IPS-18c (cell line): ENCODE data around the gene FN3KRP.

Source experiments
- H3K4me3 ChIP-seq: 2 replicates; pipeline ENCODE4 v1.7.0; 2013; ENCODE audit warnings: low read depth, mild to moderate bottlenecking, low read length, moderate library complexity; ENCODE audit not compliant: insufficient read depth
- H3K9me3 ChIP-seq: one replicate; pipeline ENCODE4 v1.6.1; 2013; ENCODE audit warnings: mild to moderate bottlenecking, low read length, moderate library complexity; ENCODE audit not compliant: control insufficient read depth, insufficient read depth

Gene FN3KRP, protein sequence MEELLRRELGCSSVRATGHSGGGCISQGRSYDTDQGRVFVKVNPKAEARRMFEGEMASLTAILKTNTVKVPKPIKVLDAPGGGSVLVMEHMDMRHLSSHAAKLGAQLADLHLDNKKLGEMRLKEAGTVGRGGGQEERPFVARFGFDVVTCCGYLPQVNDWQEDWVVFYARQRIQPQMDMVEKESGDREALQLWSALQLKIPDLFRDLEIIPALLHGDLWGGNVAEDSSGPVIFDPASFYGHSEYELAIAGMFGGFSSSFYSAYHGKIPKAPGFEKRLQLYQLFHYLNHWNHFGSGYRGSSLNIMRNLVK

DNA sequence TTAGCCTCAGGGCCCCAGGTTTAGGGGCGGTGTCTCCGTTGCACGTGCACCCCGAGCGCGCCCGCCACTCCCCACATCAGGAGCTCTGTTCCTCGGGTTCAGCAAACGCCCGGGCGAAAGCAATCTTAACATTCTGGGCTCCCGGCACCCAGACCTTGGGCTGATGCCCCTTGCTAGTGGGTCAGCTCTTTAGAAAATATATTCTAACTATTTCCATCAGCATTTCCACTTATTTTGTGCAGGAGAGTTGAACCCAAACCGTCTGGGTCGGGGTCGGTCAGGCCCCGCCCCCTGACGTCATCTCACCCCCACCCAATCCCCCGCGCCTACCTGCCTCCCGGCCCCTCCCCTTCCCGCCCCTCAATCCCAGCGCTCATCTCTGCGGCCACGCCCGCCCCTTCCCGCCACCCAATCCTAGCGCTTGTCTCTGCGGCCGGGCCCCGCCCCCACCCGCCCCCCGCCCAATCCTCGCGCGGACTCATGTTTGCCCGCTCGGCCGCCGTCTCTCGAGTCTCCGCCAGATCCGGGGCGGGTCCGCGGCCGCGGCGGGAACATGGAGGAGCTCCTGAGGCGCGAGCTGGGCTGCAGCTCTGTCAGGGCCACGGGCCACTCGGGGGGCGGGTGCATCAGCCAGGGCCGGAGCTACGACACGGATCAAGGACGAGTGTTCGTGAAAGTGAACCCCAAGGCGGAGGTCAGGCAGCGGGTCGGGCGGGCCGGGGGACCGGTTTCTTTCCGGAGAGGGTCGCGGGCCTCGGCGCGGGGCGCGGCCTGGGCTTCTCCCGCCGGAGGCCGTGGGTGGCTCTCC, at the start of gene FN3KRP:
TSS of gene FN3KRP (plus strand) at position 504 of the 808 bp plus-strand sequence. CDS start at position 554, 50 bp downstream.
- Histone ChIP-seq H3K9me3 (no peaks in the 10 kb centered on the region), H3K4me3 (peak within 1 kb of the TSS; percentile 88)

DNA sequence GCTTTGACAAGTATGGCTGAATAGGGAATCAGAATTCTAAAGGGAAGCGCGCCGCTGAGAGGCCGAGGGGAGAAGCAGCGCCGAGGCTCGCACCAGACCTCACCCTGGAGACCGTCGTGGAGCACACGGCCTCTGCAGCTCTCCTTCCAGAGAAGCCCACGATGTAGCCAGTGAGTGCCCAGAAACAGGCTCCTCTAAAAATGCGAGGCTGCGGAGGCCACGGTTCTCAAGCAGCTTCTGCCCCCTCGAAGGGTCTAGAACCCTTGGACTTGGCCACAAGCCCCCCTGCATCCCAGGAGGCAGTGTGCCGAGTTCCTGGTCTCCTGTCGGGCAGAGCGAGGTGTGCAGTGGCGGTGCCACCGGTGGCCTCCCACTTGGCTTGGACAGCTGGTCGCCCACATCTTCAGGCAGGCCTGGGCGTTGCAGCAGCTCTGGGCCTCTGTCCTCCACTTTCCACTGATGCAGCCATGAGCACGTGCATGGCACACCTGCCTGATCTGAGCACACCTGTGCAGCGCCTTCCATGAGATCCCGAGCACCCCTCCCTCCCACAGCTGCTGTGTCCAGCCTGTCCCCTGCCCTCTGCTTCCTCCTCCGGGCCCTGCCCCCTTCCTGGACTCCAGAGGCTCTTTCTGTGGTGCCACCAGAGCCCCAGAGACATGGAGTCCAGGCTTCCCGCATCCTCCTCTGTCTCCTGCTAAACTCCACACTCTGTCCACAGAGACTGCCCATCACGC, 49.4 kb upstream of the FN3KRP start:
- Histone ChIP-seq H3K4me3 (no peak overlapping the region), H3K9me3 (no peaks in the 10 kb centered on the region)

DNA sequence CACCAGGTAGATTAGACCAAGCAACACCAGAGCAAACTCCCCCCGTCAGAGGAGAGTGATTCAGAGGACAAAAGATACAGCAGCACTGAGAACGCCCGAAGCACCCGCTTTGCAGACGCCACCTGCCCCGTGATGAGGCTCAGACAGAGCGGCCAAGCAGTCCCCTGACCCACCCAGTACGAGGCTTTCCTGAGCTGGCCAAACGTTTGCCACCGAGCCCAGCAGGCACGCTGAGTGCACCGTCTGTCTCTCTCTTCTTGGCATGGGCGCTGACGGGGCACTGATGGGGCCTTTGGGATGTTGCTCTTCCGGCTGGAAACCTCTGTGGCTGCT, 48.9 kb upstream of the FN3KRP start:
- no peak overlapping the region for H3K4me3 ChIP-seq
- no peaks in the 10 kb centered on the region for H3K9me3 ChIP-seq

DNA sequence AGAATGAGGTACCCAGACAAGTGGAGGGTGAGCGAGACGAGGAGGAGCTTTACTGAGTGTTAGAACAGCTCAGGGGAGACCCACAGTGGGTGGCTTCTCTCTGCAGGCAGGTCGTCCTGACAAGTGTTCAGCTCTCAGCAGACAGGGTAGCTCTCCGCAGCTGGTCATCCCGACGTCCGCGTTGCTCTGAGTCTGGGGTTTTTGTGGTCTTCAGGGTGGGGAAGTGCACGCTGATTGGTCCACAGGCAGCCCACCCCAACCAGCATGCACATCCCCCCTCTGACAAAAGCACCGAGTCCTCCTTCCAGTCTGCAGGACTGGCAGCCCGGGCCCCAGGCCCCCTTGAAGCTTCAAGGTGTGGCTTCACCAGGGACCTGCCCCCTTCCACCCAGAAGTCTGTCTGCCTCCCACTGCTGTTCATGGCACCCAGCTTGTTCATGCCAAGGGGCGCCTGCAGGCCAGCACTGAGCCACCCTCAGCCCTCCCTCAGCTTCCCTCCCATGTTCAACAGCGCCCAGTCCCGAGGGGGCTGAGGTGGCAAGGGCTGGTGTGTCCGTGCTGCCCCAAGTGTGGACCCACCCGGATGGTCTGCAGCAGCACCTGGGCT, 48.4 kb upstream of the FN3KRP start:
- no peaks in the 10 kb centered on the region for H3K9me3 ChIP-seq
- H3K4me3 ChIP-seq: no peak overlapping the region

DNA sequence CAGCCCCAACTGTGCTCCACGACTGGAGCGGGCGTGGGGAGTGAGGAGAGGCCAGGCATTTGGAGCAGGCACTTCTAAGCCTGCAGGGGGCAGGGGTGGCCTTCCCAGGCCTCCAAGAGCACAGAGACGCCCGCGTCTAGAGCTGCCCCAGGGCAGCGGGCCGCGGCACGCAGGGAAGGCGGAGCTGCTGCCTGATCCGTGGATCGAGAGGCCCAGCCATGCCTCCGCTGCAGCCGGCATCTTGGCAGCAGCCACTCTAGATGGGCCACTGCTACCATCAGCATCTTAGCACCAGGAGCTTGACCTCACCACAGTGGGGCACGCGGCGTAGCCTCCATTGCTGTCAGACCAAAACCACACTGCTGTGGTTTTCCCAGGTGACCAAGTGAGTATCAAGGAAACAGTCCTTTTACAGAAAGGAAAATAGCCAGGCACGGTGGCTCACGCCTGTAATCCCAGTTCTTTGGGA, 47.8 kb upstream of the FN3KRP start:
- no peaks in the 10 kb centered on the region for H3K9me3 ChIP-seq
- no peak overlapping the region; the same call in 1 of the 2 replicates for H3K4me3 ChIP-seq

DNA sequence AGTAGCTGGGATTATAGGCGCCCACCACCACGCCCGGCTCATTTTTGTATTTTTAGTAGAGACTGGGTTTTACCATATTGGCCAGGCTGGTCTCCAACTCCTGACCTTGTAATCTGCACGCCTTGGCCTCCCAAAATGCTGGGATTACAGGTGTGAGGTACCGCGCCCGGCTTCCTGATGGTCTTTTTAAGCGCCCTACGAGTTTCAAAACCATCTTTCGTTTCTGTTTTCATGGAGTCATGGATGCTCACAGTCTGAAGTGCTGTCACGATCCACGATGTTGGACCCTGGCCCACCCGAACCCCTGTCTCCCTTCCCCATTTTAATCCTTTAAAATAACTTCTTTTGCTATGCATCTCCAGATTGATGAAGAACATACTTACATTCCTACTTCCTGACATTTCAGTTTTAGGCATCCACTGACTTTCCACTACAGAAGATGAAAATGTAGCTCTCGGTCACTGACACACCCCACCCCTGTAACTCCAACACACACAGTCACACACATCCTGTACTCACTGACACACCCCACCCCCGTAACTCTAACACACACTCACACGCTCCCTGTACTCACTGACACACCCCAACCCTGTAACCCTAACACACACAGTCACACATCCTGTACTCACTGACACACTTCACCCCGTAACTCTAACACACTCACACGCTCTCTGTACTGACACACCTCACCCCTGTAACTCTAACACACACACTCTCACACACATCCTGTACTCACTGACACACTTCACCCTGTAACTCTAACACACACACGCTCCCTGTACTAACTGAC, 45.6 kb upstream of the FN3KRP start:
- Histone ChIP-seq H3K9me3 (no peaks in the 10 kb centered on the region), H3K4me3 (no peak overlapping the region)

DNA sequence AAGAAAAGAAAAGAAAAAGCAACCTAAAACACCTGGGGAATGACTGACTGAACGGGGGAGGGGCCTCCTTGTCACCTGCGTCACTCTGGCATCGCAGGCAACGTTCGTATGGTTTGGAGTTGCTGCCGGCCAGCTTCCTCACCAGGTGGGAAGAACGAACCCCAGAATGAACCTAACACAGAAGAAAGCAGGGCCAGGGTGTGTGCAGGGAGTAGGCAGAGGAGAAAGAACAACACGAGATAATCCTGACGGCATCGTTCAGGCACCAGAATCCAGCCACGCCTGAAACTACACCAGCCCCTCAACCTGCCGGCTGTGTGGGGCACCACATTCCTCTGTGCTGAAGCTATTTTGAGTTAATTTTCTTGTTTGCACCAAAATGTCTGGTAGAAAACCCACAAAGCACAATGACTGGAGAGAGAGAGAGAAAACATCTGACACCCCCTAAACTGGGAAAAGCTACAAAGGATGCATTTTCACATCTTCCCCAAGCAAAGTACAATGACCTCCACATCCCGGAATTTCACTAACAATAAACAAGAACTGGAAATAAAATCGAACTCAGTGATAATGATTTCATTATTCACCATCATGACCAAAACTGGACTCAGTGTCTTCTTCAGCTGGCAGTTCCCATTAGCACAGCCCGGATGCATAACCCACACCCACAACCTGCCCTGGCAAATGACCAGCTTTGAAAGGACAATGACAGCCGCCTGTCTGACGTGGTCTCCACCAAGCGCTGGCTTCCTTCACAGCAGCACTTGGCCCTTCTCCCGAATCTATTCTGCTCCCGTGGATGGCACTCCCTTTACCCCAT, 41.6 kb upstream of the FN3KRP start:
- no peaks in the 10 kb centered on the region for H3K9me3 ChIP-seq
- H3K4me3 ChIP-seq: no peak overlapping the region

DNA sequence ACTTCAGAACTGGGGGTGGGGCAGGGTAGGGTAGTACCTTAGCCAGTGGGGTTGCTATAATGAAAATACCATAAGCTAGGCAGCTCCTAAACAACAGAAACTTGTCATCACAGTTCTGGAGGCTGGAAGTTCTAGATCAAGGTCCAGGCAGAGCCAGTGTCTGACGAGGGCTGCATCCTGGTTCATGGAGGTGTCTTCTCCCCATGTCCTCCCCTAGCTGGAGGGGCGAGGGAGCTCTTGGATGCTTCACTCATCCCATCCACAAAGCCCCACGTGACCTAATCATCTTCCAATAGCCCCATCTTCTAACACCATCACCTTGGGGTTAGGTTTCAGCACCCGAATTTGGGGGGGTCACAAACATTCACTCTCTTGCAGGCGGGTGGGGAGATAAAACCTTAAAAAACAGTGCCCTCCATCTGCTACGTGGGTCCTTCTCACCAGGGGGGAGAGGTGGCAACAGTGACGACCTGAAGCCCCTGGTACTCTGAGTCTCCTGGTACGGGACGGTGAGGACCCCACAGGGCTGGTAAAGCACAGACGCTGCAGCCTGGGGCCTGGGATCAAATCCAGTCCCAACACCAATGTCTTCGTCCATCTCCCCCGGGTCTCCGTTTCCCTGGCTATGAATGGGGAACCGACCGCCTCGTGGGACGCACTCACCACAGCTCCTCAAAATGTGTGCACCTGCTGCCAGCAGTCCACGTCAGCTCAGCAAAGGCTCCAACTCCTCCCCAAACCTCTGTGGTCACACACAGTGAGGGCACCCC, 40.8 kb upstream of the FN3KRP start:
- no peaks in the 10 kb centered on the region for H3K9me3 ChIP-seq
- H3K4me3 ChIP-seq: no peak overlapping the region

DNA sequence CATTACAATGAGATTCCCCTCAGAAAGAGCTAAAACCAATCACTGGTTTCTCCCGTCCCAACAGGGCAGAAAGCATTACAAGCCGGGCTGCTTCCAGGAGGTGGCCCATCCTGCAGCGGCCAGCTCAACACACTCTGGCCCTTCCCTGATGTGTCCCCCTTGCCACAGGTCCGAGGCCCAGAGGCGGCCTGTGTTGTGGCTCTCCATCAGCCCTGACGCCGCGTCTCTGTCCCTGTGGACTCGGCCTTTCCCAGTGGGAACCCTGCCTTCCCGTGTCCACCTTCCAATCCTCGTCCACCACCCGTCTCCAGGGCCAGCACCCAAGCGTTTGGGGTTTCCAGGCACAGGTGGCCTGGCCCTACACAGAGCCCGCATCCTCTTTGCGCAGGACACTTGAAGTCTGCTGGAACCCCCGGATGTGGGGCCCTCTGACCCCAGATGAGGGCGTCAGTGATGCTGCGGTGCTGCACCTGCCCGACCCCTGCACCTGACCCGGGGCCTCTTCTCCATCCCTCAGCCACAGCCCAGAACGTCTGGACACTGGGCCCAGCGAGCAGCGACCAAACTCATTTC, 39.1 kb upstream of the FN3KRP start:
- Histone ChIP-seq H3K4me3 (no peak overlapping the region), H3K9me3 (no peaks in the 10 kb centered on the region)

DNA sequence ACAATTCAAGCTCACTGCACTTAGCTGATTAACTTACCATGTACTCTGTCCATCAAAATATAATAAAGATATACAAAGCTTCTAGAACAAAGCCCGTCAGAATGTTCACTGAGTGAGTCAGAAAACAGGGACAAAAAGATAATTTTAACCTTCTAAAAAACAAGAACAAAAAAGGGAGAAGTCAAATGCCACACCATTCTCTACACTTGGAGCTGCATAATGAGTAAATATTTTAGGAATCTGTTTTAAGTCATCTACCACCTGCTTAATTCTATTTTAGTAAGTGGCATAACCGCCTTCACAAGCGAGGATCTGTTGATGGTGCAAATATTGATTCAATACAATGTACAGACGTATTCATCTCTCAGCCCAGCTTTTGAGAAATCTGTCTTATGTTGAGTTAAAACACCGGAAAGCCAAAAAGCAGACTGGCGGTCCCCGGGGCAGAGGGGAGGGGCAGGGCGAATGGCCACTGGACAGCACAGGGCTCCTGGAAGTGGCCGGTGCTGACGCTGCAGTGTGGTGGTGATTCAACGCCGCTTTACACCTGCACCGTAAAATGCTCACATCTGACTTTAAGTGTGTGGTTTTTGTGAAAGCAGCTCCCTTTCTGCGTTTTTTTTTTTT, 38.1 kb upstream of the FN3KRP start:
- Histone ChIP-seq H3K4me3 (no peak overlapping the region), H3K9me3 (no peaks in the 10 kb centered on the region)

DNA sequence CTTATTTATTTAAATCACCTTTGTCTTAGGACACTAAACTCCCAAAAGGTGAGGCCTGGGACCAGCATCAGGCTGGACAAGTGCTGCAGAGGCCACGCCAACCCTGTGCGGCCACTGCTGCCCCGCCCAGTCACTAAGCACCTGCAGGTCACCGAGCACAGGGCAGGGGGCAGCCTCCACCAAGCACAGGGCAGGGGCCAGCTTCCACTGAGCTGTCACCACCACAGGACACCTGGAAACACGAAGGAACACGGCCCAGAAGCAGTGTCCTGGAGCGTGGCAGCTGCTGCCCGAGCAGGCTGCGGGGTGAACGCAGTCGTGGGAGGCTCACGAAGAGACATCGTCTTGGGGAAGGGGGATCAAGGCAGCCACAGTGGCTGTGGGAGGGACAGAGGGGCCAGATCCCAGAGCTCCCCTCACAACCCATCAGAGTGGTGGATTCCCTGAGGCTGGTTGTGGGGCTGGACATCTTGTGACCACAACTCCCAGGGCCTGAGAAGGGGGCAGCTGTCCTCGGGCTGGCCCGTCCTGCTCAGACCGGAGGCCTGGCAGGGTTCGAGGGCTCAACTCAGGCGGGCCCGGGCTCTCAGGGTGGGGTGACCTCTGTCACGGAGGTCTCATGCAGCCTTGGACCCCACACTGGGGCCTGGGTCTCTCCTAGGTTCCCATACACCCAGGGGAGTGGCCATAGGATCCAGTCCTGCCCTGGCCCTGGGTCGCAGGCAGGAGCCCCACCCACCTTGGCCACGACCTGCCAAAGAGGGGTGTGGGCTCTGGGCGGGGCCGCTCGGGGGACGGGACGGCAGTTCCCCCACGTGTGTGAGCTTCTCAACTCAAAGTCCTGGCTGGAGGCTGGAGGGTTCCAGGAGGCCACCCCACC, 36.7 kb upstream of the FN3KRP start:
- no peaks in the 10 kb centered on the region for H3K9me3 ChIP-seq
- no peak overlapping the region for H3K4me3 ChIP-seq

DNA sequence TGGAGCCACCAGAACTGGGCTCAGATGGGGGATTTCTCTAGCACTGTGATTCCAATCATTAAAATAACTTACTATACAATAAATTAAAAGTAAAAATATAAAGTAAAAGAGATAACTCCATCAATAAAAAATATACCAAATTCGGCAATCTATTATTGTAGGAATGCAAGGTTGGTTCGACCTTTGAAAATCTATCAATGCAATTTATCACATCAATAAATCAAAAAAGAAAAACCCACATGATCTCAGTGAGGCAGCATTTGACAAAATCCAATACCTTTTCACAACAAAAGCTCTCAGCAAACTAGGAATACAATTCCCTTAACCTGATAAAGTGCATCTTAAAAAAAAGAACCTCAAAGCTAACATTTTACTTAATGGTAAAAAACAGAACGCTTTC, 35.0 kb upstream of the FN3KRP start:
- H3K9me3 ChIP-seq: no peaks in the 10 kb centered on the region
- no peak overlapping the region for H3K4me3 ChIP-seq

DNA sequence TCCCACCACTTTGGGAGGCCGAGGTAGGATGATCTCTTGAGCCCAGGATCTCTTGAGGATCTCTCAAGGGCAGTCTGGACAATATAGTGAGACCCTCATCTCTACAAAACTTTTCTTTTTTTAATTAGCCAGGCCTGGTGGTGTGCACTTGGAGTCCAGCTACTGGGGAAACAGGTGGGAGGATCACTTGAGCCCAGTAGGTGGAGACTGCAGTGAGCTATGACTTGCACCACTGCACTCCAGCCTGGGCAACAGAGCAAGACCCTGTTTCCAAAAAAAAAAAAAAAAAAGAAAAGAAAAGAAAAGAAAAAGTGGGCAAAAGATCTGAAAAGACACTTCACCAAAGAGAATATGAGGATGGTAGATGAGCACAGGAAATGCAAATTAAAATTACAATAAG, 33.0 kb upstream of the FN3KRP start:
- Histone ChIP-seq H3K4me3 (no peak overlapping the region), H3K9me3 (no peaks in the 10 kb centered on the region)

DNA sequence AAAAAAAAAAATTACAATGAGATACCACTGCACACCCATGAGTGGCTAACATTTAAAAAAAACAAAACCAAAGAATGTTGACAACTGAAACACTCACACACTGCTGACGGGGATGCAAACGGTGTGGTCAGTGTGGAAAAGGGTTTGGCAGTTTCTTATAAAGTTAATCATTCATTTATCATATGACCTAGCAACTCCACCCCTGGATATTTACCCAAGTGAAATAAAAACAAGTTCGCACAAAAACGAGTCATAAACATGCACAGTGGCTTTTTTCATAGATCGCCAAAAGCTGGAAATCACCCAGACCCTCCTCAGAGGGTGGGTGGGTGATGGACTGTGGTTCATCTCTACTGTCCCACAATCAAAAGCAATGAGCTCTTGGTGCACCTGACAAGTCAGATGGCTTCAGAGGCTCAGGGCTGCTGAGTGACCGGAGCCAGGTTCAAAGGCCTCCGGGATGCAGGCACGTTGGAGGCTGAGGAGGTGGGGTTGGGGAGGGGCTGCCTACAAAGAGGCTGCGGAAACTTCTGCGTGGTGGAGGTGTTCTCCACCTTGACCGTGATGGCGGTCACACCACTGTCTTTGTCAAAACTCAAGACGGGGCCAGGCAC, 32.2 kb upstream of the FN3KRP start:
- Histone ChIP-seq H3K4me3 (no peak overlapping the region), H3K9me3 (no peaks in the 10 kb centered on the region)
